Measurements from ENCODE around the gene ANKMY1. TPM values are rescaled to one million over a fixed set of nuclear protein-coding genes. Genes with fewer than 3 reads are reported as not detected.

Gene ANKMY1
- total and polyA plus RNA-seq, 3 donors from 2014 or later = 57.3 to 92.5 (median 75.7) TPM

DNA sequence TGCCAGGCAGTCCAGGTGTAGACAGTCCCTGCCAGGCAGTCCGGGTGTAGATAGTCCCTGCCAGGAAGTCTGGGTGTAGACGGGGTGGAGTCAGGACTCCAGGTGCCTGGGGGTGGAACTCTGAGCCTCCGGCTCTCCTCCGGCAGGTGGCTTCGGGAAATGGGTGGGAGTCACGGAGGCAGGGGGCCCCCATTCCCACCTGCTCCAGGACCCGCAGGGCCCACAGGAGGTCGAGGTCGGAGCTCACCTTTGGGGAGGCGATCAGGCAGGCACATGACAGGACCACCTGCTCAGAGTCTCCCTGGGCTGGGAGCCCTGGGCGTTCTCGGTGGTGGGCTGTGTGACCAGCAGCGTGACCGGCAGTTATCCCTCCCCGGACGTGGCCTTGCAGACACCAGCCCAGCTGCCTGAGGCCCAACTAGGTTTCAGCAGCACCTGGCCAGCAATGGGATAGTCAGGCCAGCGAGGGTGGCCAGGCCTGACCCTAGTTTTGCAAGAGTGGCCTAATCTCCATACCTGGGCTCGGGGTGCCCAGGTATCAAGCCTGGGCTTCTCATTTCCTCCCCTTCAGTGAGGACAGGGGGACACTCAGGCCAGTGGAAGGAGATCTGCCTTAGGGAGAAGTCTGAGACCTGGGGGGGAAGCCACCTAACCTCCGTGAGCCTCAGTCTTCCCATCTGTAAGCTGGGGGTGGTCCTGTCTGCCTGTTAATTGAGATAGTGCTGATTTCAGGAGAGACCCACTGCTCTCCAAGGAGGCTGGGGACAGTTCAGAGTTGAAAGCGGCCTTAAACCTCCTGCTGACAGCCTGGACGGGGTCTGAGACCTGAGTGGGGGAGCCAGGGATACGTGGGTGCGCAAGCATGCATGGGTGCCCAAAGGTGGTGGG is 109.2 kb downstream of the ANKMY1 start:
- WGBS, 2 donors = 76 to 94% methylated on average over 8 to 22 of the region's 23 CpGs
- no peak for TF ChIP-seq POLR2A (IDR thresholded peaks at IDR 0.05)
- TF ChIP-seq, protein P1, sequence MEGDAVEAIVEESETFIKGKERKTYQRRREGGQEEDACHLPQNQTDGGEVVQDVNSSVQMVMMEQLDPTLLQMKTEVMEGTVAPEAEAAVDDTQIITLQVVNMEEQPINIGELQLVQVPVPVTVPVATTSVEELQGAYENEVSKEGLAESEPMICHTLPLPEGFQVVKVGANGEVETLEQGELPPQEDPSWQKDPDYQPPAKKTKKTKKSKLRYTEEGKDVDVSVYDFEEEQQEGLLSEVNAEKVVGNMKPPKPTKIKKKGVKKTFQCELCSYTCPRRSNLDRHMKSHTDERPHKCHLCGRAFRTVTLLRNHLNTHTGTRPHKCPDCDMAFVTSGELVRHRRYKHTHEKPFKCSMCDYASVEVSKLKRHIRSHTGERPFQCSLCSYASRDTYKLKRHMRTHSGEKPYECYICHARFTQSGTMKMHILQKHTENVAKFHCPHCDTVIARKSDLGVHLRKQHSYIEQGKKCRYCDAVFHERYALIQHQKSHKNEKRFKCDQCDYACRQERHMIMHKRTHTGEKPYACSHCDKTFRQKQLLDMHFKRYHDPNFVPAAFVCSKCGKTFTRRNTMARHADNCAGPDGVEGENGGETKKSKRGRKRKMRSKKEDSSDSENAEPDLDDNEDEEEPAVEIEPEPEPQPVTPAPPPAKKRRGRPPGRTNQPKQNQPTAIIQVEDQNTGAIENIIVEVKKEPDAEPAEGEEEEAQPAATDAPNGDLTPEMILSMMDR (IDR thresholded peaks at IDR 0.05) = no peak
- Histone ChIP-seq H3K27me3 (no peaks in the 10 kb centered on the region), H3K4me1 (peaks cover 20% of the 10 kb centered on the region), H3K4me3 (no peak overlapping the region), H3K36me3 (ENCODE audit: low read depth, missing control alignments) (no peaks in the 10 kb centered on the region), H3K9me3 (no peaks in the 10 kb centered on the region), H3K27ac (no peak overlapping the region)
- DNase-seq = no peak
- intact Hi-C loops (cut with DNase I; ENCODE audit: low total_unique reads) = no loop called here

DNA sequence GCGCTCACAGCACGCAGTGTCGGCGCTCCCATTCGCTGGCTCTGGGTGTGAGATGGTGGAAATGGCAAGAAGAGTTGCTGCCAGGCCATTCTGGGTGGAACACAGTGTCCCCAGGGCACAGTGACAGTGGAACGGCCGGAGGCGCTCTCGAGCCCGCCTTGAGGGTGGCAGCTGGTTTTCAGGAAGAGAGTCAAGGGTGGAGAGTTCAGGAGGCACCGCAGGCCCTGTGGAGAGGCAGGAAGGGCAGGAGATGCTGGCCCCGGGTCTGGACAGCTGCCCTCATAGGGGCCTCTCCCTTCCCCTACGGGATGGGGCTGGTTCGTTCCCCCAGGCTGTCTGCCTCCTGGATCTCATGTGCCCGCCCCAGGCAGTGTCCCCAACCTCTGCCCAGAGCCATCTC is 109.9 kb downstream of the ANKMY1 start:
- 72 to 75% methylated on average over 12 to 15 of the region's 15 CpGs for WGBS, 2 donors

DNA sequence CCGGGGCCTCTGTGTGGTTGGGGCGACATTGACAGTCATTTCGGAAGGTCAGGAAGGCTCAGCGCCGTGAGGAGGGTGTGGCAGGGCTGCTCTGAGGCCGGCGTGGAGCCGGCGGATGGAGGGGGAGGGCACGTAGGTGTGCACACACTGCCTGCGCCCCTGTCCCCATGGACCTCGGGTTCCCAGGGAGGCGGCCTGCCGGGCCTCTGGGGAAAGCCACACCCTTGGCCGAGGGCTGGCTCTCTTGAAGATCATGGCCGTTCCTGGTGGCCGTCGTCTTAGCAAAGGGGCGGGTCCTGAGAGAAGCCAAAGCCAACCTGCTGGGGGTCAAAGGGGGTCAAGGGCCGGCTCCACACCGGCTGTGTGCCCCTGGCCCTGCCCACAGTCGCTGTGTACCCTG is 110.5 kb downstream of the ANKMY1 start:
- TF ChIP-seq, protein P1 (IDR thresholded peaks at IDR 0.05) = no peak
- no peak for TF ChIP-seq POLR2A (IDR thresholded peaks at IDR 0.05)
- 77 to 81% methylated on average over 14 to 22 of the region's 22 CpGs for WGBS, 2 donors

More for the DNA sequence above, 109.9 kb downstream of the ANKMY1 start:
- Histone ChIP-seq H3K27me3 (no peaks in the 10 kb centered on the region), H3K36me3 (ENCODE audit: low read depth, missing control alignments) (no peaks in the 10 kb centered on the region), H3K9me3 (no peaks in the 10 kb centered on the region), H3K4me1 (peaks cover 20% of the 10 kb centered on the region), H3K4me3 (no peak overlapping the region), H3K27ac (no peak overlapping the region)
- no peak for TF ChIP-seq POLR2A (IDR thresholded peaks at IDR 0.05)
- TF ChIP-seq, protein P1 (IDR thresholded peaks at IDR 0.05) = no peak
- intact Hi-C loops (cut with DNase I; ENCODE audit: low total_unique reads) = no loop called here
- no peak for DNase-seq

DNA sequence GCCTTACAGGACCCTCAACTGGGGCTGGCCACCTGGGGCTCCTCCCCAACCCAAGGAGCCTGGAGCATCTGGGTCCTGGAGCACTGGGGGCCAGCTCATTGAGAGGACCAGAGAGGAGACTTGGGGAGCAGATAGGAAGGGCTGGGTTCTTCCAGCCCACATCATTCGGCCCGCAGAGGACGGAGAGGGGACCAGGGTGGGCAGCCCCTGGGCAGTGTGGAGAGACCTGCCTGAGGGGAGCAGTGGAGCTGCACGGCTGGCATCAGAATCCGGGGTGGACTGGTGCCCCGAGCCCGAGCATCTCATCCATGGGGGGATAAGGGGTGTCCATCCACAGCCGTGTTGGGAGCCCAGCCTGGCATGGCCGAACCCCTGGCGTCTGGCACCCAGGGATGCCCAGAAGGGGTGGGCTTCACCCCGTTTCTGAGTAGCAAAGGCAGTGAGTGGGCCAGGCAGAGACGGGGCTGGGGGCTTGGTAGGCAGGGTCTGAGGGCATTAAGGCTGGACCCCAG is 111.1 kb downstream of the ANKMY1 start:
- peaks cover 15% of the 10 kb centered on the region for H3K4me1 ChIP-seq
- WGBS, 2 donors = 79 to 96% methylated on average over 8 to 12 of the region's 12 CpGs

More for the DNA sequence above, 110.5 kb downstream of the ANKMY1 start:
- H3K27me3 ChIP-seq = no peaks in the 10 kb centered on the region
- H3K4me3 ChIP-seq = no peak overlapping the region
- H3K27ac ChIP-seq = no peak overlapping the region
- DNase-seq = no peak
- intact Hi-C loops (cut with DNase I; ENCODE audit: low total_unique reads) = no loop called here
- H3K9me3 ChIP-seq = no peaks in the 10 kb centered on the region
- H3K4me1 ChIP-seq = peaks cover 20% of the 10 kb centered on the region
- no peaks in the 10 kb centered on the region for H3K36me3 ChIP-seq (ENCODE audit: low read depth, missing control alignments)

More for the DNA sequence above, 111.1 kb downstream of the ANKMY1 start:
- Histone ChIP-seq H3K36me3 (ENCODE audit: low read depth, missing control alignments) (no peaks in the 10 kb centered on the region), H3K9me3 (no peaks in the 10 kb centered on the region), H3K27me3 (no peaks in the 10 kb centered on the region), H3K27ac (no peak overlapping the region), H3K4me3 (no peak overlapping the region)
- TF ChIP-seq, protein P1 (IDR thresholded peaks at IDR 0.05) = no peak
- no peak for TF ChIP-seq POLR2A (IDR thresholded peaks at IDR 0.05)
- intact Hi-C loops (cut with DNase I; ENCODE audit: low total_unique reads) = no loop called here
- DNase-seq = no peak

Measured in testis (tissue), 3 donors.